SK-N-MC (cell line): ENCODE data around the gene B3GAT1.

Source experiments
- EZH2 ChIP-seq: fragments of 200-600 bp; sonication (generic); IDR thresholded peaks from one replicate; pipeline ENCODE4 v1.6.1; 2017; ENCODE audit warnings: antibody characterized with exemption
- FOXP2 ChIP-seq: optimal IDR thresholded peaks from 2 replicates; pipeline ENCODE3; 2011; ENCODE audit warnings: mild to moderate bottlenecking, moderate library complexity; ENCODE audit not compliant: insufficient read depth; ENCODE audit errors: extremely low read length, control extremely low read depth
- POLR2AphosphoS5 ChIP-seq: IDR thresholded peaks from 2 replicates; pipeline ENCODE4 v1.6.1; 2012; ENCODE audit warnings: mild to moderate bottlenecking, low read depth, low read length, borderline replicate concordance

DNA sequence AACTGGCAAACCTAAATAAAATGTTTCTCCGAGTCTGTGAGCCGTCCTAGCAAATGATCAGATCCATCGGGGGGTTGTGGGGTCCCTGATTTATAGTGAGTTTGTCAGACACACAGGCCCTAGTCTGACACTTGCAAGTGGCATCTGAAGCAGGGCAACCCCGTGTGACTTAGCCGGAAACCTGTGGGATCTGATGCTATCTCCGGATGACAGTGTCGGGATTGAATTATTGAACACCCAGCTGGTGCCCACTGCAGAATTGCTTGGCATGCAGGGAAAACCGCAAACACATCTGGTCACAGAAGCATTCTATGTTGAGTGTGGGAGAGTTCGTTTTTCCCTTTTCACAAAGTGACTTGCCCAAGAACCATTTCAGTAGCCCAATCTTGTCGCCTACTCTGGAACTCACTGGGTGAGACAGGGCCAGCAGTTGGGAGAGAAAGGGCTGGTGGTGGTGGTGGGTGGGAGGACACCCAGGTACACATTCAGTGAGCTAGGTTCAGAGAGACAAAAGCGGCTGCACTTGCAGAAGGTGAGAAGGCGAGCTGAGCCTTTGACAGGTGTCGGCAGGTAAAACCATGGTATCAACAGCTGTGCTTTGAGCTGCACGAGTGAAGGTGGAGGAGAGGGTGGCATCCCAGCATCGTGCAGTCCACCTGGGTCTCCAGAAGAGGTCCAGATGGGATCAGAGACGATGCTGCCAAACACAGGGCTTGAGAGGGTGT, 33.7 kb upstream of the B3GAT1 start:
- no peak for TF ChIP-seq EZH2
- TF ChIP-seq POLR2AphosphoS5: no peak
- no peak for TF ChIP-seq FOXP2
